AG04450 (cell line): ENCODE data around the gene LLCFC1. TPM values are rescaled to one million over a fixed set of nuclear protein-coding genes. Genes with fewer than 3 reads are reported as not detected.

Source experiments
- CTCF ChIA-PET: fragments of 300-600, 350-600 bp; formaldehyde crosslinking; extraction: SDS; loops from one replicate; lab custom pipeline; 2022; ENCODE audit warnings: antibody characterized with exemption, inconsistent platforms; lab: Charles Lee
- POLR2A ChIA-PET: fragments of 350-600 bp; formaldehyde crosslinking; extraction: SDS; loops from one replicate; lab custom pipeline; 2021; ENCODE audit warnings: antibody characterized with exemption, inconsistent platforms; lab: Yijun Ruan, JAX
- DNase-seq: peaks from one replicate; pipeline ENCODE4 v3.0.0-alpha.2; 2011; ENCODE audit warnings: low read depth, low spot score
- H3K27ac ChIP-seq: one replicate; pipeline ENCODE4 v1.5.1; 2012; ENCODE audit warnings: low read depth, low read length, control low read depth
- H3K27me3 ChIP-seq: one replicate; pipeline ENCODE4 v1.6.0; 2012; ENCODE audit warnings: low read length; ENCODE audit not compliant: control insufficient read depth, insufficient read depth
- H3K4me3 ChIP-seq: 2 replicates; pipeline ENCODE4 v1.5.1; 2011; ENCODE audit warnings: mild to moderate bottlenecking, low read depth, low read length, control low read depth
- H3K9me3 ChIP-seq: 2 replicates; pipeline ENCODE4 v1.5.1; 2012; ENCODE audit warnings: low read length; ENCODE audit not compliant: control insufficient read depth, insufficient read depth
- CTCF ChIP-seq: IDR thresholded peaks from 2 replicates; pipeline ENCODE4 v1.5.1; 2011; ENCODE audit warnings: low read depth, low read length, control low read depth, inconsistent platforms
- polyA plus RNA-seq: library from polyadenylated mRNA; depleted of rRNA; stranded (reverse); fragments of >200 nt; gene quantifications from 2 replicates; pipeline ENCODE4 v1.2.3, GENCODE V29; 2011

LLCFC1 gene
- polyA plus RNA-seq, 1 experiment = not detected

- DNase-seq = no peak
- H3K27me3 ChIP-seq = no peaks in the 10 kb centered on the region
- peaks cover 17% of the 10 kb centered on the region for H3K9me3 ChIP-seq
- CTCF ChIA-PET = no interaction called here
- no peak overlapping the region for H3K4me3 ChIP-seq
- POLR2A ChIA-PET = no interaction called here
- no peak for TF ChIP-seq CTCF
- no peak overlapping the region for H3K27ac ChIP-seq
These were observed 44.9 kb upstream of the LLCFC1 start for GRCh38 chr7:142894112-142894984.

- Histone ChIP-seq H3K27me3 (no peaks in the 10 kb centered on the region), H3K9me3 (peaks cover 17% of the 10 kb centered on the region), H3K27ac (no peak overlapping the region), H3K4me3 (no peak overlapping the region)
- ChIA-PET POLR2A (no interaction called here), CTCF (interaction anchor here (0.8 kb wide), 1 partner anchor 320 kb away, joined by 3 read pairs; no protein-coding TSS in a partner anchor)
- TF ChIP-seq CTCF = no peak
- no peak for DNase-seq
These were observed 44.2 kb upstream of the LLCFC1 start for GRCh38 chr7:142894985-142895593.

DNA sequence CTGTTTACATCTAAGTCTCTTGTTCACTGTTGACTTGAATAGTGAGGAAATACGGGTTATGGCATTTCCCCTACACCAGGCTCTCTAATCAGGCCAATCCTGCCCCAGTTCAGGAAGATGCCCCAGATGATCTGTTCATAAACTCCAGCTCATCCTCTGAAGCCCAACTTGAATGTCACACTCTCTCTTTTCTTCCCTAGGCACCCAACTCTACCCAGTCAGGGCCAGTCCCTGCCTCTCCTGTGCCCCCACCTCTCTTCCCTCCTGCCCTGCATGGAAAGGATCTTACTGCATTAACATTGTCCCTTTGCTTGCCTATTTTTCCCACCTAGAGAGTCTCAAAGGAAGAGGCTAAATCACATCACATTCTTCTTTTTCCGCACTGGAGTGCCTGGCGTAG is 43.1 kb upstream of the LLCFC1 start:
- DNase-seq = no peak
- ChIA-PET CTCF (interaction anchor here (0.8 kb wide), 1 partner anchor 319 kb away, joined by 3 read pairs; no protein-coding TSS in a partner anchor), POLR2A (no interaction called here)
- no peak for TF ChIP-seq CTCF
- H3K27ac ChIP-seq = no peak overlapping the region
- no peaks in the 10 kb centered on the region for H3K27me3 ChIP-seq
- H3K4me3 ChIP-seq = no peak overlapping the region
- peaks cover 8% of the 10 kb centered on the region for H3K9me3 ChIP-seq

GRCh38 chr7:142896741-142897379 is 42.4 kb upstream of the LLCFC1 start:
- H3K27me3 ChIP-seq = no peaks in the 10 kb centered on the region
- peaks cover 3% of the 10 kb centered on the region for H3K9me3 ChIP-seq
- POLR2A ChIA-PET = no interaction called here
- no peak for DNase-seq
- CTCF ChIA-PET = no interaction called here
- H3K4me3 ChIP-seq = no peak overlapping the region
- no peak overlapping the region for H3K27ac ChIP-seq
- no peak for TF ChIP-seq CTCF
